Fibroblast of lung (primary cell): ENCODE data around the gene COL1A1. TPM values are rescaled to one million over a fixed set of nuclear protein-coding genes. Genes with fewer than 3 reads are reported as not detected.
A peak's percentile ranks its signal among the peaks of the same experiment; 100 is the strongest.

Source experiments
- DNase-seq, 2 donors: peaks; one replicate each; pipeline versions ENCODE4 v3.0.0 to v3.0.0-alpha.2; 2010; ENCODE audit warnings: low read depth in 2 of 2
- H2AFZ ChIP-seq: 2 replicates; pipeline ENCODE4 v1.5.1; 2012; ENCODE audit warnings: low read length, control low read depth, inconsistent platforms
- H3K27ac ChIP-seq: 2 replicates; pipeline ENCODE4 v1.5.1; 2011; ENCODE audit warnings: low read length, control low read depth; ENCODE audit not compliant: insufficient read depth
- H3K27me3 ChIP-seq: 2 replicates; pipeline ENCODE4 v1.5.1; 2011; ENCODE audit warnings: mild to moderate bottlenecking, low read length; ENCODE audit not compliant: control insufficient read depth, insufficient read depth
- H3K36me3 ChIP-seq: 2 replicates; pipeline ENCODE4 v1.5.1; 2011; ENCODE audit warnings: low read length; ENCODE audit not compliant: control insufficient read depth, insufficient read depth
- H3K4me1 ChIP-seq: 2 replicates; pipeline ENCODE4 v1.5.1; 2011; ENCODE audit warnings: low read length; ENCODE audit not compliant: control insufficient read depth, insufficient read depth; ENCODE audit errors: extremely low read depth
- H3K4me2 ChIP-seq: 2 replicates; pipeline ENCODE4 v1.5.1; 2011; ENCODE audit warnings: low read length, control low read depth; ENCODE audit not compliant: insufficient read depth; ENCODE audit errors: extremely low read depth
- H3K4me3 ChIP-seq, 4 experiments: fragments of 200-600 bp in 1 of 4; sonication (generic) in 1 of 4; replicated peaks in 1 of 4; 2 replicates each; pipeline ENCODE4 v1.5.1; 2011 to 2016; ENCODE audit warnings: low read length in 4 of 4, low read depth in 3 of 4, mild to moderate bottlenecking in 3 of 4, control low read depth in 2 of 4, inconsistent platforms in 1 of 4, mixed read lengths in 1 of 4; ENCODE audit not compliant: insufficient read depth in 1 of 4; ENCODE audit errors: control extremely low read depth in 1 of 4
- H3K79me2 ChIP-seq: 2 replicates; pipeline ENCODE4 v1.5.1; 2012; ENCODE audit warnings: mild to moderate bottlenecking, low read length, inconsistent platforms; ENCODE audit not compliant: control insufficient read depth, insufficient read depth
- H3K9ac ChIP-seq: 2 replicates; pipeline ENCODE4 v1.5.1; 2011; ENCODE audit warnings: mild to moderate bottlenecking, low read length, control low read depth; ENCODE audit not compliant: insufficient read depth
- H3K9me3 ChIP-seq: 2 replicates; pipeline ENCODE4 v1.5.1; 2012; ENCODE audit warnings: low read depth, low read length; ENCODE audit not compliant: control insufficient read depth, insufficient read depth
- H4K20me1 ChIP-seq: 2 replicates; pipeline ENCODE4 v1.5.1; 2011; ENCODE audit warnings: low read length; ENCODE audit not compliant: control insufficient read depth, insufficient read depth; ENCODE audit errors: extremely low read depth
- CTCF ChIP-seq, 2 donors: IDR thresholded peaks in 1 of 2; conservative IDR thresholded peaks in 1 of 2; 1 replicate in 1 of 2; 2 replicates in 1 of 2; pipeline ENCODE4 v1.5.1; 2011 to 2012; ENCODE audit warnings: low read length in 2 of 2, control low read depth in 1 of 2, inconsistent platforms in 1 of 2, low read depth in 1 of 2, mild to moderate bottlenecking in 1 of 2
- EZH2 ChIP-seq: IDR thresholded peaks from 2 replicates; pipeline ENCODE4 v1.5.1; 2012; ENCODE audit warnings: low read length, control low read depth, mild to moderate bottlenecking; ENCODE audit errors: missing control alignments
- polyA plus RNA-seq, 2 donors: library from polyadenylated mRNA; depleted of rRNA in 1 of 2; stranded (reverse) in 1 of 2; unstranded in 1 of 2; fragments of >200 nt; gene quantifications; 2 replicates each; pipeline ENCODE4 v1.2.1, GENCODE V29; 2011 to 2012; ENCODE audit warnings: missing spikeins in 1 of 2
- total RNA-seq: library from RNA; depleted of rRNA; stranded (reverse); fragments of >200 nt; gene quantifications from 2 replicates; pipeline ENCODE4 v1.2.1, GENCODE V29; 2014

Gene COL1A1
- total and polyA plus RNA-seq, 2 donors (not counting 1 experiment from before 2014, with no cell fraction given): 541 to 584 TPM

GRCh38 chr17:50149417-50150353, 51.7 kb downstream of the COL1A1 start:
- H2AFZ ChIP-seq: no peak overlapping the region
- H3K4me1 ChIP-seq: peaks cover 30% of the 10 kb centered on the region
- peak; percentile 49 to 67 for DNase-seq
- no peaks in the 10 kb centered on the region for H3K9me3 ChIP-seq
- H4K20me1 ChIP-seq: no peaks in the 10 kb centered on the region
- peak overlapping the region; percentile 85 for H3K4me2 ChIP-seq
- H3K4me3 ChIP-seq: peak overlapping the region; percentile 68 to 90 (median 81)
- peaks cover 60% of the 10 kb centered on the region for H3K79me2 ChIP-seq
- no peaks in the 10 kb centered on the region for H3K27me3 ChIP-seq
- H3K27ac ChIP-seq: peak overlapping the region; percentile 79
- TF ChIP-seq CTCF (conservative IDR thresholded peaks at IDR 0.05 in 1 of 2, IDR thresholded peaks at IDR 0.05 in 1 of 2; ENCODE audit: low read depth in 1 of 2, low read length in 2 of 2) (no peak), EZH2 (no peak)
- peaks cover 3% of the 10 kb centered on the region for H3K36me3 ChIP-seq
- peak overlapping the region; percentile 83 for H3K9ac ChIP-seq

DNA sequence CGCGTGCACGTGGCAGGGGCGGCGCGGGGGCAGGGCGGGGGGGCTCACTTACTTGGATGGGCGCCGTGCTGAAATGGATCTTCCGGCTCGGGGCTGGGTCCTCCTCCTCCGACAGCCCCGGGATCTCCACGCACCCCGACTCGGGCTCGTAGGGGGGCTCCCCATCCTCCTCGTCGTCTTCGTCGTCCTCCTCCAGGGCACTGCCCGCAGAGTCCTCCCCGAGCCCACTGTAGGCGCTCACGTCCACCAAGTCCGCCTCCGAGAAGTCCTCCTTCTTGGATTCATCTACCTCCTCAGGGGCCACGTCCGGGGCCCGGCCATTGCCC, 52.4 kb downstream of the COL1A1 start:
- Histone ChIP-seq H4K20me1 (no peaks in the 10 kb centered on the region), H3K4me2 (peak overlapping the region; percentile 85), H2AFZ (no peak overlapping the region), H3K36me3 (peaks cover 7% of the 10 kb centered on the region), H3K79me2 (peaks cover 64% of the 10 kb centered on the region), H3K27me3 (no peaks in the 10 kb centered on the region), H3K9ac (peak overlapping the region; percentile 83), H3K4me1 (peaks cover 28% of the 10 kb centered on the region), H3K27ac (peak overlapping the region; percentile 79), H3K9me3 (no peaks in the 10 kb centered on the region), H3K4me3 (peak overlapping the region; percentile 59 to 90 (median 81))
- no peak for TF ChIP-seq CTCF (conservative IDR thresholded peaks at IDR 0.05 in 1 of 2, IDR thresholded peaks at IDR 0.05 in 1 of 2; ENCODE audit: low read depth in 1 of 2, low read length in 2 of 2)
- no peak for TF ChIP-seq EZH2
- no peak for DNase-seq

DNA sequence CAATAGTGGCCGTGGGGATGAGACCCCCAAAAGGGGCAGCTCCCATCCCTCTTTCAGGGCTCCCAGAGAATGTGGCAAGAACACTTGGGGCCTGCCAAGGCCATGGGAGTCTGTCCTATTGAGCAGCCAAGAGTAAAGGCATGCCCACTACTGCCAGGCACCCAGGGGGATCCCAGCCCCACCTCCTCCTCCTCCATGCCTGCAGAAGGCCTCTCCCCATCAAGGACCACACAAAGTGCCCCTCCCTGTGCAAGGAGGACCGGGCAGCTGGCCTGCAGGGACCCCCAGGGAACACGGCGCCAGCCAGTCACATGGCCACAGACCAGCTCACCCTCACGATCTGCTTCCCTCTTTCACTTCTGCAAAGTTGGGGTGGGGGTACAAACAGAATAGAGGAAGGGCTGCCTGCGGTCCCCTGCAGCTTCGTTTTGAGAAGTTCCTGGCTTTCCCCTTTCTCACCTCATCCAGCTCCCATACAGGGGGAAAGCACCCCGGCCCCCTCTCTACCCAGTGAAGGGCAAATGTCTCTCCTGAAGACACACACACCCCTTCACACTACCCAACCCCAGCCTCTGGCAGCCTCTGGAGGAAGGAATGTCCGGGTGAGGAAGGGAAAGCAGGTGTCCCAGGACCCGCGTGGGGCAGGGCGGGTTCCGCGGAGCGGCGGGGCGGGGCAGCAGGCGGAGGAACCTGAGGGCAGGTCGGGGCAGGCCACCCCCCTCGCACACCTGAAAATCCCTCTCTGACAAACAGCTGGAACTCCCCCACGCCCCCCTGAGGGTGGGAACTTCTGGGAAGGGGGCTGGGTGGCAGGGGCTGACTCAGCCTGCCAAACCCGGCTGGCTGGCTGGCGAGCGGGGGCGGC, 53.0 kb downstream of the COL1A1 start:
- Histone ChIP-seq H3K9me3 (no peaks in the 10 kb centered on the region), H3K4me1 (peaks cover 26% of the 10 kb centered on the region), H3K4me3 (peak overlapping the region; percentile 72 to 84 (median 79)), H3K9ac (peak overlapping the region; percentile 65), H3K27me3 (no peaks in the 10 kb centered on the region), H3K79me2 (peaks cover 70% of the 10 kb centered on the region), H3K4me2 (peak overlapping the region; percentile 98), H3K36me3 (peaks cover 9% of the 10 kb centered on the region), H2AFZ (no peak overlapping the region), H3K27ac (peak overlapping the region; percentile 60), H4K20me1 (no peaks in the 10 kb centered on the region)
- peak in 1 of 2 donors; percentile 53 for DNase-seq
- TF ChIP-seq EZH2 (no peak), CTCF (conservative IDR thresholded peaks at IDR 0.05 in 1 of 2, IDR thresholded peaks at IDR 0.05 in 1 of 2; ENCODE audit: low read depth in 1 of 2, low read length in 2 of 2) (peak; percentile 9 to 31)
